ENCODE results near the gene GBA2. TPM values are rescaled to one million over a fixed set of nuclear protein-coding genes. Genes with fewer than 3 reads are reported as not detected.
A peak's percentile ranks its signal among the peaks of the same experiment; 100 is the strongest.

Gene GBA2
- total RNA-seq, 4 donors from 2014 or later, result 53.7 to 83.3 (median 65.0) TPM

DNA sequence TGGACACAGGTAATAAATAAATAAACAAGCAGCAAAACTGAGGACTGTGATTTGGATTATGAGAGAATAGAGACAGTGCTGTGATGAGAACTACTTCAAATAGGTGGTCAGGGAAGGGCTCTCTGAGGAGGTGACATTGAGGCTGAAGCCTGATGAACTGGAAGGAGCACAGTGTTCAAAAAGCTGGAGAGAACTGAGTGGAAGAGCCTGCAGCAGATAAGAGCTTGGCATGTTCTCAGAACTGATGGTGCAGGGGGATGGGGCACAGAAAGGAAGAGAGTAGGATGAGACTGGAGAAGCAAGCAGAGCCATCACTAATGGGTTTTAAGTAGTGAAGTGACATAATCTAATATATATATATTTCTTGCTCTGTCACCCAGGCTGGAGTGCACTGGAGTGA lies 48.1 kb downstream of the GBA2 start:
- no peak for DNase-seq (ENCODE audit: low spot score in 2 of 2)
- intact Hi-C loops (cut with DNase I; ENCODE audit: low total_unique reads), result no loop called here
- H3K4me3 ChIP-seq (ENCODE audit: low read depth, poor library complexity, severe bottlenecking), result no peak overlapping the region
- TF ChIP-seq POLR2A (IDR thresholded peaks at IDR 0.05), result no peak
- TF ChIP-seq, protein P1, sequence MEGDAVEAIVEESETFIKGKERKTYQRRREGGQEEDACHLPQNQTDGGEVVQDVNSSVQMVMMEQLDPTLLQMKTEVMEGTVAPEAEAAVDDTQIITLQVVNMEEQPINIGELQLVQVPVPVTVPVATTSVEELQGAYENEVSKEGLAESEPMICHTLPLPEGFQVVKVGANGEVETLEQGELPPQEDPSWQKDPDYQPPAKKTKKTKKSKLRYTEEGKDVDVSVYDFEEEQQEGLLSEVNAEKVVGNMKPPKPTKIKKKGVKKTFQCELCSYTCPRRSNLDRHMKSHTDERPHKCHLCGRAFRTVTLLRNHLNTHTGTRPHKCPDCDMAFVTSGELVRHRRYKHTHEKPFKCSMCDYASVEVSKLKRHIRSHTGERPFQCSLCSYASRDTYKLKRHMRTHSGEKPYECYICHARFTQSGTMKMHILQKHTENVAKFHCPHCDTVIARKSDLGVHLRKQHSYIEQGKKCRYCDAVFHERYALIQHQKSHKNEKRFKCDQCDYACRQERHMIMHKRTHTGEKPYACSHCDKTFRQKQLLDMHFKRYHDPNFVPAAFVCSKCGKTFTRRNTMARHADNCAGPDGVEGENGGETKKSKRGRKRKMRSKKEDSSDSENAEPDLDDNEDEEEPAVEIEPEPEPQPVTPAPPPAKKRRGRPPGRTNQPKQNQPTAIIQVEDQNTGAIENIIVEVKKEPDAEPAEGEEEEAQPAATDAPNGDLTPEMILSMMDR (IDR thresholded peaks at IDR 0.05), result no peak

DNA sequence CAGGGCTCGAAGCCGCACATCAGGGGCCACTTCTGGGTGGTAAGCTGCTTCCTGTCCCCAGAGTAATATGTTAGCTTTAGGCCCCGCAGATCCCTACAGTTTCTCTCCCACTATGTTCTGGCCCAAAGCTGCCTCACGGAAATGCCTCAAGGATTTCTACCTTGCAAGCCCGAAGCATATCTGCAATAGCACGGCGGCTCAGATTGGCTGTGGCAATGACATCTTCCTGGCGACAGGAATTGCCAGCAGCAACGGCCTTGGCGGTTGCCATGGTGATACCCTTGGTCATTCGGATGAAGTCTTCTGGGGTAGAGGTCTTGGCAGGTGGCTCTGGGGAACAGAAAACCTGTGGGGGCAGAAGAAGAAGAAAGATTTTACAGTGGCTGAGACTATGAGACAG lies 49.0 kb downstream of the GBA2 start:
- no peak overlapping the region for H3K4me3 ChIP-seq (ENCODE audit: low read depth, poor library complexity, severe bottlenecking)
- intact Hi-C loops (cut with DNase I; ENCODE audit: low total_unique reads), result no loop called here
- DNase-seq (ENCODE audit: low spot score in 2 of 2), result no peak
- WGBS, 2 donors, result 87 to 88% methylated on average over 11 of the region's 11 CpGs
- no peak for TF ChIP-seq POLR2A (IDR thresholded peaks at IDR 0.05)
- TF ChIP-seq, protein P1 (IDR thresholded peaks at IDR 0.05), result no peak

DNA sequence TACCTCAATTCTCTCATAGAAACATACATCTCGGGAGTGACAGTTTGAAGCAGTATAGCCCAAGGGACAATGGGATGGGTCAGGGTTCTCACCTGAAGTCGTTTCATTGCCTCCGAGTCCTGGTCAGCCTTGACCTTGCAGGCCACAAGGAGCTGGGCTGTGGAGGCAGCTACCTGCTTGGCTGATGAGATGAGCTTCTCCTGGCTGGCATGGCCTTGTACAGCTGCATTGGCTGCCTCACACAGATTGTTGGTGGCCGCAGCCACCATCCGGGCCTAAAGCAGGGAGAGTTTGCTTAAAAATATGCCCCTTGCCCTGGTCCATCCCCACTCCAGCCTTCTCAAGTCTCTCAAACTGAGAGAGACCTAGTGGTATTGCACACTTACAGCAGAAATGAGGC lies 50.8 kb downstream of the GBA2 start:
- no peak for DNase-seq (ENCODE audit: low spot score in 2 of 2)
- TF ChIP-seq POLR2A (IDR thresholded peaks at IDR 0.05), result no peak
- intact Hi-C loops (cut with DNase I; ENCODE audit: low total_unique reads), result no loop called here
- 83 to 85% methylated on average over 5 of the region's 5 CpGs for WGBS, 2 donors
- H3K4me3 ChIP-seq (ENCODE audit: low read depth, poor library complexity, severe bottlenecking), result no peak overlapping the region

DNA sequence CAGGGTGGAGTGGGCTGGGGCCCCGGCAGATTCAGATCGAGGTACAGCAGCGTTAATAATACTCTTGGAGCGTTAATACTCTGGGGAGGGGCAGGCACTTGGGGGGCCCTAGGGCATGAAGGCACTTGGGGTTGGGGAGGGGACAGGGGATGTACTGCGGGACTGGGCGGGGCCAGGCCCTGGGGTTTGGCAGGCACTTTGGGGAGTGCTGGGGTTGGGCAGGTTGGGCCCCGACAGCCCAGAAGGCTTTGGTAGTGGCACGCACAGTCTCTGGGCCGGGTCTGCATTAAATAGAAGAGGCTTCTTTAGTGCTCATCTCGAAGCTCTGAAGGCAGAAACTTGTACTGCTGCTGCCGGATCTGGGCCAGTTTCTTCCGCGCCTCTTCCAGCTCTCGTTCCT lies 51.5 kb downstream of the GBA2 start:
- 48 to 61% methylated on average over 14 of the region's 14 CpGs for WGBS, 2 donors
- H3K4me3 ChIP-seq (ENCODE audit: low read depth, poor library complexity, severe bottlenecking), result no peak overlapping the region
- TF ChIP-seq, protein P1 (IDR thresholded peaks at IDR 0.05), result no peak
- TF ChIP-seq POLR2A (IDR thresholded peaks at IDR 0.05), result no peak
- intact Hi-C loops (cut with DNase I; ENCODE audit: low total_unique reads), result no loop called here
- no peak for DNase-seq (ENCODE audit: low spot score in 2 of 2)

DNA sequence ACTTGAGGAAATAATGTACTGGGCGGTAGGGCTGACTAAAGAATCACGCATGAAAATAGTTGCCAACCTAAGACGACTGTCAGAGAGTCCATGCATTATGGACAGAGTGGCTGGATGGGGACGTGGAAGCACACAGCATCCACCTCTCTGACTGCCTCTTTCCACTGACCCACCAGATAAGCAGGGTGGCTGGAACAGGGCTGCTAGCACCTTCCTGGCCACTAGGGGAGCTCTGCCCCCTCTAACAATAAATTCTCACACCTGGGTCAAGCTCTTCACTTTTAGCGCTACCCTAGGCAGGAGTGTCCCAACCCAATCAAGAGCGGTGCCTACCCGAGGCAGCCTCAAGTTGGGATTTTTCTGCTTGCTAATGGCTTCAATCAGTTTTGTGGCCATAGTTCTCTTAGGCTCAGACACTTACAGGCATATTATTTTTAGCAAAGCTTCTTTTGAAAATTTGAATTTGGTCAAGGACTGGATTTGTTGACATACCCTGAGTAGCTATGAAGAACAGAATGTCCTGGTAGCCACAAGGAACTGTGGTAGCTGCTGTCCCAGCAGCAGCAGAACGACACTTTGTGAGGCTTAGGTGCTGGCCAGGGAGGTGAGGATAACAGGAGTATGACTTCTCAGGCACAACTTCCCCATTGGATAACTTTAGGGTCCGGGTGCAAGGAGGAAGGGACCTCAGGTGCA lies 52.4 kb downstream of the GBA2 start:
- DNase-seq (ENCODE audit: low spot score in 2 of 2), result no peak
- H3K4me3 ChIP-seq (ENCODE audit: low read depth, poor library complexity, severe bottlenecking), result no peak overlapping the region
- no peak for TF ChIP-seq POLR2A (IDR thresholded peaks at IDR 0.05)
- TF ChIP-seq, protein P1 (IDR thresholded peaks at IDR 0.05), result peak in 1 of 3 donors; percentile 54
- intact Hi-C loops (cut with DNase I; ENCODE audit: low total_unique reads), result no loop called here
- WGBS, 2 donors, result 39 to 43% methylated on average over 9 of the region's 9 CpGs

DNA sequence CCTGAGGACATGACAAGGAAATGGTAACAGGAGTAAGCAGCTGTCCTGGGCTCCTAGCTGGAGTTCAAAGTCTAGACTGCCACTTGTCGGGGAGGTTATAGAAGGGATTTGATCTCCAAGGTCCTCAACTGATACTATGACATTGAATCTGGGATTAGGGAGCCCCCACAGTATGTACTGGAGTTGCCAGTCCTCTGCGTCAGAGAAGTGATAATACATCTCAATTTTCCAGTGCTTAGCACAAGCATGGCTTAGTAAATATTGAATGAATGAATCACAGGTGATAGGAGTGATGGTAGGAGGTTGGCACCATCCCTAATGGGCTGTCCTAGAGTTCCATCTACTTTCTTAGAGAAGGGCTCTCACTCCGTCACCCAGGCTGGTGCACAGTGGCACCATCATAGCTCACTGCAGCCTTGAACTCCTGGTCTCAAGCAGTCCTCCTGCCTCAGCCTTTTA lies 53.1 kb downstream of the GBA2 start:
- TF ChIP-seq POLR2A (IDR thresholded peaks at IDR 0.05), result no peak
- TF ChIP-seq, protein P1 (IDR thresholded peaks at IDR 0.05), result no peak

More for the DNA sequence above, 53.1 kb downstream of the GBA2 start:
- intact Hi-C loops (cut with DNase I; ENCODE audit: low total_unique reads), result no loop called here
- DNase-seq (ENCODE audit: low spot score in 2 of 2), result no peak
- 97 to 100% methylated on average over 3 of the region's 3 CpGs for WGBS, 2 donors
- no peak overlapping the region for H3K4me3 ChIP-seq (ENCODE audit: low read depth, poor library complexity, severe bottlenecking)
